Amniotic epithelial cell (primary cell): ENCODE data around the gene GPATCH3.
"Not testable (repeated sequence)": the region's sequence is repeated elsewhere in the genome, so short reads cannot be mapped to it uniquely, and the experiment has no call there.

ENCODE experiments used
- DNase-seq: peaks from one replicate; pipeline ENCODE4 v3.0.0-alpha.2; 2010; ENCODE audit warnings: low read depth

The GPATCH3 gene

GRCh38 chr1:26900001-26900814, at the start of gene GPATCH3:
GPATCH3 (minus strand) TSS chr1:26900467; CDS start chr1:26900442, 25 bp downstream.
- DNase-seq, result peak; percentile 88

- DNase-seq, result no peak
These were observed 49.7 kb upstream of the GPATCH3 start for GRCh38 chr1:26949926-26950319.

GRCh38 chr1:26949266-26949925, 49.1 kb upstream of the GPATCH3 start:
- no peak for DNase-seq

- not testable (repeated sequence) for DNase-seq
These were observed 48.4 kb upstream of the GPATCH3 start for GRCh38 chr1:26948725-26949057.

GRCh38 chr1:26946270-26946669, 46.0 kb upstream of the GPATCH3 start:
- DNase-seq, result no peak

- DNase-seq, result no peak
These were observed 45.5 kb upstream of the GPATCH3 start for GRCh38 chr1:26945728-26946127.

- DNase-seq, result no peak
These were observed 44.9 kb upstream of the GPATCH3 start for GRCh38 chr1:26945138-26945537.

GRCh38 chr1:26942656-26943055, 42.4 kb upstream of the GPATCH3 start:
- DNase-seq, result no peak

GRCh38 chr1:26941311-26941710, 41.0 kb upstream of the GPATCH3 start:
- DNase-seq, result no peak

- DNase-seq, result no peak
These were observed 38.4 kb upstream of the GPATCH3 start for GRCh38 chr1:26938659-26939025.

- peak; percentile 32 for DNase-seq
These were observed 37.9 kb upstream of the GPATCH3 start for GRCh38 chr1:26938004-26938658.

- DNase-seq, result no peak
These were observed 36.6 kb upstream of the GPATCH3 start for GRCh38 chr1:26936823-26937222.

- no peak for DNase-seq
These were observed 32.3 kb upstream of the GPATCH3 start for GRCh38 chr1:26932531-26932930.

- peak; percentile 27 for DNase-seq
These were observed 23.4 kb upstream of the GPATCH3 start for GRCh38 chr1:26923711-26924110.

- DNase-seq, result no peak
These were observed 22.6 kb upstream of the GPATCH3 start for GRCh38 chr1:26922901-26923300.

- DNase-seq, result no peak
These were observed 22.1 kb upstream of the GPATCH3 start for GRCh38 chr1:26922431-26922729.

- DNase-seq, result peak; percentile 95
These were observed 21.5 kb upstream of the GPATCH3 start, which contains the start of gene NUDC for GRCh38 chr1:26921540-26922430. NUDC (plus strand) TSS chr1:26921743; CDS start chr1:26921849, 106 bp downstream.

- no peak for DNase-seq
These were observed 20.9 kb upstream of the GPATCH3 start for GRCh38 chr1:26921126-26921539.

- no peak for DNase-seq
These were observed 15.1 kb upstream of the GPATCH3 start for GRCh38 chr1:26915204-26915842.

- no peak for DNase-seq
These were observed 13.7 kb upstream of the GPATCH3 start, which contains the start of gene NR0B2 for GRCh38 chr1:26913754-26914619. NR0B2 (minus strand) TSS chr1:26913975; CDS start chr1:26913940, 35 bp downstream.

- no peak for DNase-seq
These were observed 13.1 kb upstream of the GPATCH3 start for GRCh38 chr1:26913389-26913753.
